Measurements from ENCODE around the gene PRMT5.

PRMT5 gene

DNA sequence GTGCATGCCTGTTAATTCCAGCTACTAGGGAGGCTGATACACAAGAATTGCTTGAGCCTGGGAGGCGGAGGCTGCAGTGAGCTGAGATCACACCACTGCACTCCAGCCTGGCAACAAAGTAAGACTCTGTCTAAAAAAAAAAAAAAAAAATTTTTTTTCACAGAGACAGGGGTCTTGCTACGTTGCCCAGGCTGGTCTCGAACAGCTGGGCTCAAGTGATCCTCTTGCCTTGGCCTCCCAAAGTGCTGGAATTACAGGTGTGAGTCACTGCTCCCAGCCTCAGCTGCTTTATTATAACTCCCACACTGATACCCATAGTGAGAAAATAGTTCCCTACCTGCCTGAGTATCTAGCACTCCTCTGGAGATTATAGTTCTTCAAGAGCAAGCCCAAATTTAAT lies 16.5 kb upstream of the PRMT5 start:
- H4K8ac ChIP-seq (ENCODE audit: low read depth, low read length) = no peak overlapping the region
- no peak overlapping the region for H3K4ac ChIP-seq (ENCODE audit: low read length)
- H2BK120ac ChIP-seq (ENCODE audit: low read depth, low read length) = no peak overlapping the region
- H2BK5ac ChIP-seq (ENCODE audit: low read length) = no peak overlapping the region
- WGBS, 2 donors (ENCODE audit: extremely low coverage in 2 of 2, insufficient read length in 2 of 2, insufficient replicate concordance in 1 of 2) = no CpG with 5 or more reads among the region's 3 CpGs
- no peak overlapping the region for H3K14ac ChIP-seq (ENCODE audit: low read length)
- H3K4me1 ChIP-seq (ENCODE audit: control insufficient read depth in 2 of 2, insufficient read depth in 1 of 2, low read depth in 1 of 2, low read length in 2 of 2) = no peaks in the 10 kb centered on the region
- no peaks in the 10 kb centered on the region for H3K9me3 ChIP-seq (replicated peaks in 1 of 2; ENCODE audit: control insufficient read depth in 2 of 2, insufficient read depth in 1 of 2, low read depth in 1 of 2, low read length in 2 of 2)
- peaks cover 22 to 79% of the 10 kb centered on the region in 2 donors for H3K36me3 ChIP-seq (replicated peaks in 1 of 2; ENCODE audit: control insufficient read depth in 2 of 2, insufficient read depth in 2 of 2, low read length in 2 of 2)
- H3K27me3 ChIP-seq (ENCODE audit: control insufficient read depth in 3 of 3, insufficient read depth in 3 of 3, low read depth in 1 of 3, low read length in 3 of 3) = no peaks in the 10 kb centered on the region
- no peak overlapping the region for H2BK15ac ChIP-seq (ENCODE audit: low read length)
- no peak overlapping the region for H3K4me2 ChIP-seq (ENCODE audit: insufficient read depth, low read length, poor library complexity, severe bottlenecking)
- H2AFZ ChIP-seq (ENCODE audit: low read length) = no peak overlapping the region
- H3K23ac ChIP-seq (ENCODE audit: low read depth, low read length, poor library complexity) = no peak overlapping the region
- H3K4me3 ChIP-seq (ENCODE audit: low read length in 2 of 2) = no peak overlapping the region
- no peak for DNase-seq (ENCODE audit: low spot score)
- no peak overlapping the region for H3K27ac ChIP-seq (replicated peaks; ENCODE audit: low read length)
- no peak overlapping the region for H3K9ac ChIP-seq (ENCODE audit: low read depth, low read length, poor library complexity)
- no peaks in the 10 kb centered on the region for H3K79me1 ChIP-seq (ENCODE audit: low read depth, low read length)
- H2BK12ac ChIP-seq (ENCODE audit: low read length) = no peak overlapping the region
- H2AK5ac ChIP-seq (ENCODE audit: low read depth, low read length) = no peak overlapping the region
- no peak overlapping the region for H3K18ac ChIP-seq (ENCODE audit: low read length)
- H4K91ac ChIP-seq (ENCODE audit: low read depth, low read length, poor library complexity) = no peak overlapping the region

DNA sequence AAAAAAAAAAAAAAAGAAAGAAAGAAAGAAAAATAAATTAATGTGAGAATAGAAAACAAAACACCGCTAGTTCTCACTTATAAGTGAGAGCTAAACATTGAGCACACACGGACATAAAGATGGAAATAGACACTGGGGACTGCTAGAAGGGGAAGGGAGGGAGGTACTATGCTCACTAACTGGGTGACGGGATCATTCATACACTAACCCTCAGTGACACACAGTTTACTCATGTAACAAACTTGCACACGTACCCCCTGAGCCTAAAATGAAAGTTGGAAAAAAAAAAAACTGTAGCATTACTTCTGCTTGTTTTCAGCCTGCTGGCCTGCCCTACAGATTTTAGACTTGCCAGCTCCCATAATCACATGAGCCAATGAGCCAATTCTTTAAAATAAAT lies 10.5 kb upstream of the PRMT5 start:
- no peak overlapping the region for H3K4ac ChIP-seq (ENCODE audit: low read length)
- no peak overlapping the region for H2AK5ac ChIP-seq (ENCODE audit: low read depth, low read length)
- no peak overlapping the region for H2BK12ac ChIP-seq (ENCODE audit: low read length)
- H3K4me3 ChIP-seq (ENCODE audit: low read length in 2 of 2) = no peak overlapping the region
- H2BK5ac ChIP-seq (ENCODE audit: low read length) = no peak overlapping the region
- no peak overlapping the region for H3K27ac ChIP-seq (replicated peaks; ENCODE audit: low read length)
- no peak overlapping the region for H2AFZ ChIP-seq (ENCODE audit: low read length)
- no CpG with 5 or more reads among the region's 4 CpGs for WGBS, 2 donors (ENCODE audit: extremely low coverage in 2 of 2, insufficient read length in 2 of 2, insufficient replicate concordance in 1 of 2)
- H3K23ac ChIP-seq (ENCODE audit: low read depth, low read length, poor library complexity) = no peak overlapping the region
- H3K27me3 ChIP-seq (ENCODE audit: control insufficient read depth in 3 of 3, insufficient read depth in 3 of 3, low read depth in 1 of 3, low read length in 3 of 3) = no peaks in the 10 kb centered on the region
- H3K79me1 ChIP-seq (ENCODE audit: low read depth, low read length) = no peaks in the 10 kb centered on the region
- H2BK120ac ChIP-seq (ENCODE audit: low read depth, low read length) = no peak overlapping the region
- H4K91ac ChIP-seq (ENCODE audit: low read depth, low read length, poor library complexity) = no peak overlapping the region
- peaks cover 3 to 57% of the 10 kb centered on the region in 2 donors for H3K36me3 ChIP-seq (replicated peaks in 1 of 2; ENCODE audit: control insufficient read depth in 2 of 2, insufficient read depth in 2 of 2, low read length in 2 of 2)
- DNase-seq (ENCODE audit: low spot score) = no peak
- no peak overlapping the region for H2BK15ac ChIP-seq (ENCODE audit: low read length)
- H3K18ac ChIP-seq (ENCODE audit: low read length) = no peak overlapping the region
- H3K9ac ChIP-seq (ENCODE audit: low read depth, low read length, poor library complexity) = no peak overlapping the region
- no peak overlapping the region for H3K4me2 ChIP-seq (ENCODE audit: insufficient read depth, low read length, poor library complexity, severe bottlenecking)
- no peaks in the 10 kb centered on the region for H3K9me3 ChIP-seq (replicated peaks in 1 of 2; ENCODE audit: control insufficient read depth in 2 of 2, insufficient read depth in 1 of 2, low read depth in 1 of 2, low read length in 2 of 2)
- no peak overlapping the region for H3K14ac ChIP-seq (ENCODE audit: low read length)
- no peaks in the 10 kb centered on the region for H3K4me1 ChIP-seq (ENCODE audit: control insufficient read depth in 2 of 2, insufficient read depth in 1 of 2, low read depth in 1 of 2, low read length in 2 of 2)
- no peak overlapping the region for H4K8ac ChIP-seq (ENCODE audit: low read depth, low read length)

DNA sequence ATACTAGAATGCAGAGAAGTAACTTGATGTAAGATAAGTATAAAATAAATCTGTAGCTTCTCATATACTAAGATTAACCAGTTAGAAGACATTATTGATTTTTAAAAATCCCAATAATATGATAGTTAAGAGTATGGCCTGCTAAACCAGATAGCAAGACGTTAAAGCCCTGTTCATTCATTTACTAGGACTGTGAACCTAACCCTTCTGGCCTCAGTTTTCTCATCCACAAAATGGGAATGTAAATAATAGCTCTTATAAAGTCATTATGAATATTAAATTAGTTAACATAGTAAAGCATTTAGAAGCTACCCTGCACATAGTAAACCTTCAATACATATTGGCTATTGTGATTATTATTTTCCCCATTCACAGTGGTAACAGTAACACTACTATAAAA lies 6.0 kb upstream of the PRMT5 start:
- no peak overlapping the region for H3K27ac ChIP-seq (replicated peaks; ENCODE audit: low read length)
- no peak overlapping the region for H3K18ac ChIP-seq (ENCODE audit: low read length)
- no peak for DNase-seq (ENCODE audit: low spot score)
- no peak overlapping the region for H3K4me2 ChIP-seq (ENCODE audit: insufficient read depth, low read length, poor library complexity, severe bottlenecking)
- WGBS, 2 donors (ENCODE audit: extremely low coverage in 2 of 2, insufficient read length in 2 of 2, insufficient replicate concordance in 1 of 2) = no CpG with 5 or more reads among the region's 1 CpG
- H2BK15ac ChIP-seq (ENCODE audit: low read length) = no peak overlapping the region
- H2BK5ac ChIP-seq (ENCODE audit: low read length) = no peak overlapping the region
- no peak overlapping the region for H2BK12ac ChIP-seq (ENCODE audit: low read length)
- H3K4ac ChIP-seq (ENCODE audit: low read length) = no peak overlapping the region
- no peak overlapping the region for H2AFZ ChIP-seq (ENCODE audit: low read length)
- H3K79me1 ChIP-seq (ENCODE audit: low read depth, low read length) = no peaks in the 10 kb centered on the region
- no peak overlapping the region for H4K8ac ChIP-seq (ENCODE audit: low read depth, low read length)
- no peaks in the 10 kb centered on the region for H3K9me3 ChIP-seq (replicated peaks in 1 of 2; ENCODE audit: control insufficient read depth in 2 of 2, insufficient read depth in 1 of 2, low read depth in 1 of 2, low read length in 2 of 2)
- no peak overlapping the region for H2AK5ac ChIP-seq (ENCODE audit: low read depth, low read length)
- H4K91ac ChIP-seq (ENCODE audit: low read depth, low read length, poor library complexity) = no peak overlapping the region
- no peak overlapping the region for H3K14ac ChIP-seq (ENCODE audit: low read length)
- no peaks in the 10 kb centered on the region for H3K27me3 ChIP-seq (ENCODE audit: control insufficient read depth in 3 of 3, insufficient read depth in 3 of 3, low read depth in 1 of 3, low read length in 3 of 3)
- no peak overlapping the region for H3K4me3 ChIP-seq (ENCODE audit: low read length in 2 of 2)
- no peak overlapping the region for H2BK120ac ChIP-seq (ENCODE audit: low read depth, low read length)
- H3K36me3 ChIP-seq (replicated peaks in 1 of 2; ENCODE audit: control insufficient read depth in 2 of 2, insufficient read depth in 2 of 2, low read length in 2 of 2) = peaks cover 0 to 30% of the 10 kb centered on the region in 2 donors
- H3K9ac ChIP-seq (ENCODE audit: low read depth, low read length, poor library complexity) = no peak overlapping the region
- H3K23ac ChIP-seq (ENCODE audit: low read depth, low read length, poor library complexity) = no peak overlapping the region
- H3K4me1 ChIP-seq (ENCODE audit: control insufficient read depth in 2 of 2, insufficient read depth in 1 of 2, low read depth in 1 of 2, low read length in 2 of 2) = no peaks in the 10 kb centered on the region

DNA sequence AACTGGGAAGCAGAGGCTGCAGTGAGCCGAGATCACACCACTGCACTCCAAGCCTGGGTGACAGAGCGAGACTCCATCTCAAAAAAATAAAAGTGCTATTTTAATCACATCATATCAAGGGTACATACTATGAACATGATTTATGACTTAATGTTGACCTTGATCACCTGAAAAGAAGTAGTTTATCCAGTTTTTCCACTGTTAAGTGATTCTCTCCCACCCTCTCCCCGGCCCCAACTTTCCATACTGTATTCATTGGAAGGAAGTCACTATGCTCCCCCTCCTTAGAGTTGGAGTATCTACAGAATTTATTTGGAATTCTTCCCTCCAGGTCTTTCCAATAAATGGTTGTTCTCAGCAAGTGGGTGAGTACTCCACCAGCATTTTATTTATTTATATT lies 3.0 kb upstream of the PRMT5 start:
- no peaks in the 10 kb centered on the region for H3K9me3 ChIP-seq (replicated peaks in 1 of 2; ENCODE audit: control insufficient read depth in 2 of 2, insufficient read depth in 1 of 2, low read depth in 1 of 2, low read length in 2 of 2)
- no peak overlapping the region for H3K14ac ChIP-seq (ENCODE audit: low read length)
- no peak overlapping the region for H2BK5ac ChIP-seq (ENCODE audit: low read length)
- WGBS, 2 donors (ENCODE audit: extremely low coverage in 2 of 2, insufficient read length in 2 of 2, insufficient replicate concordance in 1 of 2) = no CpG with 5 or more reads among the region's 3 CpGs
- H3K4me2 ChIP-seq (ENCODE audit: insufficient read depth, low read length, poor library complexity, severe bottlenecking) = no peak overlapping the region
- H2AFZ ChIP-seq (ENCODE audit: low read length) = no peak overlapping the region
- H3K4ac ChIP-seq (ENCODE audit: low read length) = no peak overlapping the region
- H4K8ac ChIP-seq (ENCODE audit: low read depth, low read length) = no peak overlapping the region
- no peaks in the 10 kb centered on the region for H3K79me1 ChIP-seq (ENCODE audit: low read depth, low read length)
- H2BK12ac ChIP-seq (ENCODE audit: low read length) = no peak overlapping the region
- H3K4me3 ChIP-seq (ENCODE audit: low read length in 2 of 2) = no peak overlapping the region
- H3K9ac ChIP-seq (ENCODE audit: low read depth, low read length, poor library complexity) = no peak overlapping the region
- H3K4me1 ChIP-seq (ENCODE audit: control insufficient read depth in 2 of 2, insufficient read depth in 1 of 2, low read depth in 1 of 2, low read length in 2 of 2) = peaks cover 5 to 6% of the 10 kb centered on the region in 2 donors
- H3K36me3 ChIP-seq (replicated peaks in 1 of 2; ENCODE audit: control insufficient read depth in 2 of 2, insufficient read depth in 2 of 2, low read length in 2 of 2) = peaks cover 3 to 22% of the 10 kb centered on the region in 2 donors
- H3K27ac ChIP-seq (replicated peaks; ENCODE audit: low read length) = no peak overlapping the region
- H3K18ac ChIP-seq (ENCODE audit: low read length) = no peak overlapping the region
- H2BK120ac ChIP-seq (ENCODE audit: low read depth, low read length) = no peak overlapping the region
- H3K23ac ChIP-seq (ENCODE audit: low read depth, low read length, poor library complexity) = no peak overlapping the region
- no peak for DNase-seq (ENCODE audit: low spot score)
- H2BK15ac ChIP-seq (ENCODE audit: low read length) = no peak overlapping the region
- H3K27me3 ChIP-seq (ENCODE audit: control insufficient read depth in 3 of 3, insufficient read depth in 3 of 3, low read depth in 1 of 3, low read length in 3 of 3) = no peaks in the 10 kb centered on the region
- H2AK5ac ChIP-seq (ENCODE audit: low read depth, low read length) = no peak overlapping the region
- no peak overlapping the region for H4K91ac ChIP-seq (ENCODE audit: low read depth, low read length, poor library complexity)

Data from neuronal stem cell (in vitro differentiated cells).